Measurements from ENCODE around the gene EBLN2.

Gene EBLN2

GRCh38 chr3:73110530-73110929 is 49.1 kb downstream of the EBLN2 start:
- H3K27me3 ChIP-seq (ENCODE audit: control insufficient read depth, low read length), result no peaks in the 10 kb centered on the region
- H3K36me3 ChIP-seq (ENCODE audit: control insufficient read depth, low read length), result no peaks in the 10 kb centered on the region
- no peaks in the 10 kb centered on the region for H3K79me2 ChIP-seq (ENCODE audit: control insufficient read depth, low read length)
- no peaks in the 10 kb centered on the region for H4K20me1 ChIP-seq (ENCODE audit: control insufficient read depth, insufficient read depth, low read depth, low read length)
- H3K4me3 ChIP-seq (ENCODE audit: low read length), result no peak overlapping the region
- H3F3A ChIP-seq (ENCODE audit: control insufficient read depth, insufficient read depth), result no peaks in the 10 kb centered on the region
- H3K9me2 ChIP-seq (replicated peaks; ENCODE audit: control insufficient read depth, low read length), result no peaks in the 10 kb centered on the region
- no peak for TF ChIP-seq EZH2phosphoT487 (IDR thresholded peaks at IDR 0.05; ENCODE audit: borderline replicate concordance, low read length)
- no peak for TF ChIP-seq CTCF (IDR thresholded peaks at IDR 0.05; ENCODE audit: low read depth, low read length, poor library complexity, severe bottlenecking)
- H3K27ac ChIP-seq (ENCODE audit: low read depth, low read length), result no peak overlapping the region
- H3K4me2 ChIP-seq (ENCODE audit: low read length), result no peak overlapping the region
- H3K4me1 ChIP-seq (ENCODE audit: control insufficient read depth, low read length), result no peaks in the 10 kb centered on the region
- H3K9me3 ChIP-seq (ENCODE audit: control insufficient read depth, insufficient read depth, low read length), result no peaks in the 10 kb centered on the region

Measured in DOHH2 (cell line).